HCT116 (cell line): Measurements from ENCODE around the gene LDAH. TPM values are rescaled to one million over a fixed set of nuclear protein-coding genes. Genes with fewer than 3 reads are reported as not detected.

Experiments
- ATAC-seq: fragments of 200-7000 bp; cut with Tn5 transposase; 2 replicates; pipeline ENCODE4 v1.9.1; 2020; ENCODE audit warnings: mild to moderate bottlenecking, moderate library complexity
- BruUV-seq: library from RNA; stranded (reverse); fragments of 400-500 nt; replicated peaks from 2 replicates; lab custom pipeline; 2021; lab: Mats Ljungman, UMichigan
- CTCF ChIA-PET: fragments of 300-600 bp; sonication (Branson Sonifier 250); formaldehyde crosslinking; loops from one replicate; lab custom pipeline; 2021; ENCODE audit warnings: antibody characterized with exemption; lab: Charles Lee
- POLR2A ChIA-PET: fragments of 300-600, 350-600 bp; sonication (Branson Sonifier 250); formaldehyde crosslinking; loops from one replicate; lab custom pipeline; 2021; ENCODE audit warnings: antibody characterized with exemption; lab: Charles Lee
- RAD21 ChIA-PET, 2 experiments: fragments of 300-600 bp; sonication (Branson Sonifier 250); formaldehyde crosslinking; loops; one replicate each; lab custom pipeline; 2023; ENCODE audit warnings: low total read pairs in 2 of 2; ENCODE audit not compliant: uncharacterized antibody in 2 of 2, unreplicated experiment in 2 of 2, low non-redundant PET in 1 of 2; lab: Charles Lee
- DNase-seq: peaks from one replicate; pipeline ENCODE4 v3.0.0-alpha.2; 2010; ENCODE audit warnings: low read depth, low spot score
- H2AFZ ChIP-seq: fragments of 200-600 bp; shearing (Covaris generic), sonication (generic); 2 replicates; pipeline ENCODE4 v1.6.1; 2017; ENCODE audit warnings: low read depth, mixed run types, mixed read lengths, antibody characterized with exemption, low read length; ENCODE audit not compliant: poor library complexity, severe bottlenecking
- H3K27ac ChIP-seq: 2 replicates; pipeline ENCODE4 v1.5.1; 2012; ENCODE audit warnings: low read depth, low read length
- H3K27me3 ChIP-seq: fragments of 200-600 bp; sonication (generic); 2 replicates; pipeline ENCODE4 v1.6.1; 2016; ENCODE audit warnings: mixed run types, low read length, mixed read lengths; ENCODE audit not compliant: insufficient read depth
- H3K36me3 ChIP-seq, 2 experiments: fragments of 200-500 bp in 1 of 2; fragments of 200-600 bp in 1 of 2; sonication (Bioruptor generic) in 1 of 2; sonication (generic) in 1 of 2; 2 replicates each; pipeline versions ENCODE4 v1.5.1 to v1.6.1; 2014 to 2016; ENCODE audit warnings: low read length in 2 of 2, inconsistent platforms in 1 of 2, mixed read lengths in 1 of 2, mixed run types in 1 of 2; ENCODE audit not compliant: insufficient read depth in 2 of 2, control insufficient read depth in 1 of 2
- H3K4me1 ChIP-seq, 2 experiments: fragments of 200-600 bp in 1 of 2; sonication (generic) in 1 of 2; 2 replicates each; pipeline versions ENCODE4 v1.5.1 to v1.6.1; 2012 to 2017; ENCODE audit warnings: low read length in 2 of 2, inconsistent platforms in 1 of 2, mild to moderate bottlenecking in 1 of 2, mixed read lengths in 1 of 2, mixed run types in 1 of 2, moderate library complexity in 1 of 2; ENCODE audit not compliant: insufficient read depth in 2 of 2, control insufficient read depth in 1 of 2
- H3K4me2 ChIP-seq: fragments of 200-600 bp; sonication (generic); 2 replicates; pipeline ENCODE4 v1.6.1; 2017; ENCODE audit warnings: mixed run types, low read length, mixed read lengths
- H3K4me3 ChIP-seq, 2 experiments: fragments of 200-600 bp in 1 of 2; sonication (generic) in 1 of 2; replicated peaks in 1 of 2; 2 replicates each; pipeline ENCODE4 v1.5.1; 2011 to 2016; ENCODE audit warnings: low read length in 2 of 2, control low read depth in 1 of 2, low read depth in 1 of 2, mild to moderate bottlenecking in 1 of 2, mixed read lengths in 1 of 2, mixed run types in 1 of 2
- H3K79me2 ChIP-seq: fragments of 200-600 bp; sonication (generic); 2 replicates; pipeline ENCODE4 v1.6.1; 2017; ENCODE audit warnings: mild to moderate bottlenecking, mixed run types, low read length, moderate library complexity, mixed read lengths; ENCODE audit not compliant: insufficient read depth
- H3K9ac ChIP-seq: fragments of 200-600 bp; sonication (generic); 2 replicates; pipeline ENCODE4 v1.6.1; 2016; ENCODE audit warnings: low read length, mixed read lengths
- H3K9me2 ChIP-seq: fragments of 200-600 bp; sonication (generic), shearing (Covaris generic); 2 replicates; pipeline ENCODE4 v1.6.1; 2017; ENCODE audit warnings: mixed run types, mild to moderate bottlenecking, moderate library complexity; ENCODE audit not compliant: insufficient read depth
- H3K9me3 ChIP-seq, 2 experiments: fragments of 200-500 bp in 1 of 2; fragments of 200-600 bp in 1 of 2; sonication (Bioruptor generic) in 1 of 2; sonication (generic) in 1 of 2; 2 replicates each; pipeline ENCODE4 v1.6.1; 2014 to 2017; ENCODE audit warnings: low read length in 2 of 2, mixed read lengths in 2 of 2, inconsistent platforms in 1 of 2, low read depth in 1 of 2, mild to moderate bottlenecking in 1 of 2, mixed run types in 1 of 2, moderate library complexity in 1 of 2; ENCODE audit not compliant: control insufficient read depth in 1 of 2, insufficient read depth in 1 of 2
- H4K20me1 ChIP-seq: fragments of 200-600 bp; sonication (generic), shearing (Covaris generic); 2 replicates; pipeline ENCODE4 v1.6.1; 2017; ENCODE audit warnings: mixed run types, mild to moderate bottlenecking, moderate library complexity; ENCODE audit not compliant: insufficient read depth
- CBX3 ChIP-seq: IDR thresholded peaks from 2 replicates; pipeline ENCODE4 v1.6.1; 2012; ENCODE audit warnings: low read depth
- CEBPB ChIP-seq: IDR thresholded peaks from 2 replicates; pipeline ENCODE4 v1.6.1; 2012; ENCODE audit warnings: low read depth
- EGR1 ChIP-seq: IDR thresholded peaks from 2 replicates; pipeline ENCODE4 v1.6.1; 2012; ENCODE audit warnings: low read depth
- ELF1 ChIP-seq: IDR thresholded peaks from 2 replicates; pipeline ENCODE4 v1.6.1; 2012; ENCODE audit warnings: low read depth, borderline replicate concordance
- EZH2phosphoT487 ChIP-seq: fragments of 200-600 bp; IDR thresholded peaks from 2 replicates; pipeline ENCODE4 v1.6.1; 2018; ENCODE audit warnings: antibody characterized with exemption, borderline replicate concordance
- POLR2A ChIP-seq: IDR thresholded peaks from 2 replicates; pipeline ENCODE4 v1.7.0; 2011; ENCODE audit warnings: borderline replicate concordance; ENCODE audit not compliant: insufficient read depth, insufficient read length; ENCODE audit errors: extremely low read depth
- SP1 ChIP-seq: IDR thresholded peaks from 2 replicates; pipeline ENCODE4 v1.6.1; 2012; ENCODE audit warnings: low read depth
- ZBTB33 ChIP-seq: IDR thresholded peaks from 2 replicates; pipeline ENCODE4 v1.6.1; 2011; ENCODE audit warnings: mild to moderate bottlenecking, low read length, moderate library complexity; ENCODE audit not compliant: insufficient replicate concordance; ENCODE audit errors: extremely low read depth
- intact Hi-C: fragments of 100-400 bp; cut with micrococcal nuclease; formaldehyde crosslinking; loops from 2 replicates; pipeline ENCODE4 v1.10.0; 2022
- total RNA-seq: library from RNA; stranded (reverse); gene quantifications from one replicate; pipeline ENCODE4 v1.2.1, GENCODE V29; 2021; ENCODE audit not compliant: unreplicated experiment

LDAH gene
- total RNA-seq, 1 experiment from 2014 or later, result 25.7 TPM

- peaks cover 29% of the 10 kb centered on the region for H3K27me3 ChIP-seq
- POLR2A ChIA-PET, result no interaction called here
- intact Hi-C loops, result no loop called here
Observed at GRCh38 chr2:20665243-20666004, 157.5 kb downstream of the LDAH start.

More at GRCh38 chr2:20665243-20666004, 157.5 kb downstream of the LDAH start:
- no peaks in the 10 kb centered on the region for H3K9me3 ChIP-seq
- ChIA-PET CTCF (no interaction called here), RAD21 (no interaction called here)
- H3K9me2 ChIP-seq, result no peaks in the 10 kb centered on the region
- no peak overlapping the region for H3K27ac ChIP-seq
- no peak overlapping the region for H2AFZ ChIP-seq
- TF ChIP-seq SP1 (no peak), ZBTB33 (no peak), ELF1 (no peak), POLR2A (no peak), CEBPB (no peak), EZH2phosphoT487 (no peak), EGR1 (no peak), CBX3 (no peak)
- no peak overlapping the region for H3K9ac ChIP-seq
- H3K79me2 ChIP-seq, result no peaks in the 10 kb centered on the region
- no peak overlapping the region for H3K4me3 ChIP-seq
- DNase-seq (no peak), ATAC-seq (no peak)
- no peaks in the 10 kb centered on the region for H3K36me3 ChIP-seq
- no peaks in the 10 kb centered on the region for H4K20me1 ChIP-seq
- BruUV-seq, result no TSS peak
- peaks cover 0 to 4% of the 10 kb centered on the region in 2 experiments; a peak in 1 of 4 replicates for H3K4me1 ChIP-seq
- no peak overlapping the region for H3K4me2 ChIP-seq
